Occipital lobe (tissue), 2 donors: ENCODE results near the gene PTCHD1. TPM values are rescaled to one million over a fixed set of nuclear protein-coding genes. Genes with fewer than 3 reads are reported as not detected.

ENCODE experiments used
- DNase-seq: peaks from one replicate; lab custom pipeline; 2025; lab: John Stamatoyannopoulos, UW
- total RNA-seq: library from RNA; depleted of rRNA; stranded (reverse); fragments of >200 nt; gene quantifications from one replicate; pipeline ENCODE4 v1.2.3, GENCODE V29; 2014

PTCHD1 gene
- total RNA-seq = 14.0 TPM

DNA sequence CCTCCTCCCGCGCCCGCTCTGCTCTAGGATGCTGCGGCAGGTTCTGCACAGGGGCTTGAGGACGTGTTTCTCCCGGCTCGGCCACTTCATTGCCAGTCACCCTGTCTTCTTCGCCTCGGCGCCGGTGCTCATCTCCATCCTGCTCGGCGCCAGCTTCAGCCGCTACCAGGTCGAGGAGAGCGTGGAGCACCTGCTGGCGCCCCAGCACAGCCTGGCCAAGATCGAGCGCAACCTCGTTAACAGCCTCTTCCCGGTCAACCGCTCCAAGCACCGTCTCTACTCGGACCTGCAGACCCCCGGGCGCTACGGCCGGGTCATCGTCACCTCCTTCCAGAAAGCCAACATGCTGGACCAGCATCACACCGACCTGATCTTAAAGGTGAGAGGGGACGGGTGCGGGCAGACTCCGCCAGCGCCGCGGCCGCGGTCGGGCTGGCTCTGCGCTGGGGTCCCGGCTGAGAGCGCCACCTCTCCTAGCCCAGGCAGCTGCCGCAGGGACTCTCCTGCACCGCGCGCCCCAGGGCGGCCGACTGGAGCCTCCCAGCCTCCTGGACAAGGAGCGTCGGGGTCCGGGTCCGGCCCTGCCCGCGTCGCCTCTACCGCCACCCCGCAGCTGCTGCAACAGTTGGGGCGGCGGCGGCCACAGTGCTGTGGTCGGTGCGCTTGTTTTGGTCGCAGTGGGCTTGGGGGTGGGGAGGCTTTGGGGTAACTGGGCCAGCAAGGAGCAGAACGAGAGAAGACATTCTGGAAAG, at the start of gene PTCHD1:
Gene PTCHD1, plus strand, starts transcription at position 2 of the 752 bp plus-strand sequence. Its CDS starts 27 bp downstream, at position 29.
- DNase-seq = no peak

DNA sequence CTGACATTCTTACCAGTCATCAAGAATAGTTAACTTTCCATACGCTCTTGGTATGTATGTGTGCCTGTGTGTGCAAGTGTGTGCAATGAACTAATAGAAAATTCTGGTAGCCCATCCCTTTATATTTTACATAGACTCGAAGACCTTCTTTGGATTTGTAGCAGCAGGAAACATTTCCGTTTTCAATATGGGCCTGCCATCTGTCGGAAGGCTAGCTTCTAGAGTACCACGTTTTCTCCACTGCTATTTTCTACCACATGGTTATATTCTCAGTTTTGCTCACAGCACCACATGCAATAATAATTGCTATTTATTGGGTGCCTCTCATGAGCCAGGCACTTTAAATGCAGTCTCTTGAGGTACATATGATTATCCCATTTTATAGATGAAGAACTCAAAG, 47.9 kb upstream of the PTCHD1 start:
- no peak for DNase-seq

DNA sequence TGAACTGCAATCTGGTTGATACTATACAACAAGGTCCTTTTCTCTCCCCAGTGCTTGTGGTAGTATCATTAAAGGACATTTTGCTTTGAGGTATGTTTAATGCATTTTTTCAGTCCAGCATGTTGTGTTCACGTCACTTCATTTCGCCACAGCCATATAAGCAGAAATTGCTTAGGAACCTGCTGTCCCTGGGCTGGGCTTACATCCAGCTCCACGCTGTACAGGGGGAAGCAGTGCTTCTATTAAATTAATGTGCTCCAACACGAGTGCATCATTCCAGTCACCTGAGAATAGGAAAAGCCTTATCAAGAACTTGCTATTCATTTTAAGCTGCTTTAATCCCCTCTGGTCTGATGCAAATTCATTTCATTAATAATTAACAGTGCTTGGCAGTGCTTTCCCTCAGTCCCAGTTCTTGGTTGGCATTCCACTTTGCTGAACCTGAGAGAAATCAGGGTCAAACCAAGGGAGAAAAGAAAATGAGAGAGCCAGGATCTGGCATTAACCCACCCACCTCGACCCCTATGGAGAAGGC, 47.4 kb upstream of the PTCHD1 start:
- DNase-seq = no peak

DNA sequence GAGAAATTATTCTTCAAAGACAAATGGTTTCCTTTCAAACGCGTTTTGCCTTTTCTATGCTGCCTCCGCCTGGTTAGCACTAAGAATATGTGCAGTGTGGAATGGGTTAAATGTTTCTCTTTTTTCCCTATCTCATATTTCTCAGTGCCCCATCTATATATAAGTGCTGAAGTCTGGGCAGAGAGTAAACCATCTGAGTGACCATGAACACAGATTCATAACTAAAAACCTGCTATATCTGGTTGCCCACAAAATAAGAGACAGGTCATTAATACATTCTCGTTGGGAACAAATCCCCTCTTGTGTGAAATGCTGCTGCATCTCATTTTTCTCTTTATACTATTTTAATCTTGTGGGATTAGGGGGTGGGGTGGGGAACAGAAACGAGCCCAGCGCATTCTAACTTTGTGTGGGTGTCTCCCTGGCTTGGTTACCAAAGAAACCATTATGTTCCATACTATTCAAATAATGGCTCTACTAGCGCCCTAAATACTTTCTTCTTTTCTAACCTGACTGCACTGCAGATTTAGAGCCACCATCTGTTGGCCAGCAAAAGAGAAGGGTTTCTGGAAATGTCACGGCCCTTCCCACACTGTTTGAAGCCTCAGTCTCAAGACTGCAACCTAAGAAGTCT, 42.2 kb upstream of the PTCHD1 start:
- no peak for DNase-seq

DNA sequence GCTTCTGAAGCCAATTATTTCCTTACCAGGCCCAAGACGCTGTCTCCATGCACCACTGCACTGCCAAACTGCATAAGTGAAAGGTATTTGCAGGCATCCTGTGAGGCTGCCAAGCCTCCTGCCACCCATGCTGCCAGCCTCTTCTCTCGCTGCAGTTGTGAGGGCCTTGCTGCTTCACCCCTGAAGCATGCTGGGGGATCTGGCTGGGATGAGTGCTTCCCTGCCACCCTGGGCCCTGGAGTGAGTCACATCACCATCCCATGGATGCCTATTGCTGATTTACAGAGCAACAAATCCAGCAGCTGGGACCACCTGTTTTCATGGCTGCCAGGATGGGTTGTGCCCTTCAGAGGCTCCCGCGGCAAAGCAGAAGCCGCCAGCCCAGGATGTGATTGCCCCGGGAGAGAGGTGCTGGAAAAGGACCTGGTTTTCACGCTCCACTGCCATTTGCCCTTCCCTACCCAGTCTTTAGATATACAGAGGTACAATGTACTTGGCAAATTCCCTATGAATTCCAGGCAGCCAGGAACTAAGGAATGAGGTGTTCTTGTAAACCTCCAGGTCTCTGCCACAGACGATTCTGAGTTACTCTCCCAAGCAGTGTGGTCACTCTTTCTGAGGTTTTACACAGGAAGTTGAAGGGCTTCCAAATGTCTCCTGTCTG, 41.5 kb upstream of the PTCHD1 start:
- DNase-seq = peak; percentile 14

DNA sequence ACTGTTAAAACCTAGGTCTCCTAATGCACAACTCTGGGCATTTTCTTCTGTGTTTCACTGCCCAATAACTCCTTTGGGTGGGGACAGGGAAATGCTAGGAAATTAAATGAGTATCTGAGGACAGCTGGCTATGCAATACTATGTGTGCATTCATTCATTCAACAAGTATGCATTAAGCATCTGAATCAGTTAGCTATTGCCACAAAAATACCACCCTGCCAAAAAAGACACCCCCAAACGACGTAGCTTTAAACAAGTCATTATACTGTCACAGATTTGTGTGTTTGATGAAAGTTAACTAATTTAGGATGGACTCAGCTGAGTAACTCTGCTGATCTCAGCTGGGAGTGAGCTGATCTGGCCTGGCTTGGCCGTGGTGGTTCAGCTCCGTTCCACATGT, 29.8 kb upstream of the PTCHD1 start:
- DNase-seq = no peak

DNA sequence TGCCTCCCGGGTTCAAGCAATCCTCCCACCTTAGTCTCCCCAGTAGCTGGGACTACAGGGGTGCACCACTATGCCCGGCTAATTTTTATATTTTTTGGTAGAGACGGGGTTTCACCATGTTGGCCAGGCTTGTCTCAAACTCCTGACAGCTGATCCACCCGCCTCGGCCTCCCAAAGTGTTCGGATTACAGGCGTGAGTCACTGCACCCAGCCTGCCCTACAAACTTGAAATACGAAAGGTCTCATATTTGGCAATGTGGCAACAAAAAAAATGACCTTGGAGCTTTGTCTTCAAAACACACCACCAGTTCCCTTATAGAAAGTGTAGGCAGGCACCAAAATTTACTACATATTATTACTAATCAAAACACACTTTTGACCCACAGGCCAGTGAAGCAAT, 22.9 kb upstream of the PTCHD1 start:
- DNase-seq = no peak

DNA sequence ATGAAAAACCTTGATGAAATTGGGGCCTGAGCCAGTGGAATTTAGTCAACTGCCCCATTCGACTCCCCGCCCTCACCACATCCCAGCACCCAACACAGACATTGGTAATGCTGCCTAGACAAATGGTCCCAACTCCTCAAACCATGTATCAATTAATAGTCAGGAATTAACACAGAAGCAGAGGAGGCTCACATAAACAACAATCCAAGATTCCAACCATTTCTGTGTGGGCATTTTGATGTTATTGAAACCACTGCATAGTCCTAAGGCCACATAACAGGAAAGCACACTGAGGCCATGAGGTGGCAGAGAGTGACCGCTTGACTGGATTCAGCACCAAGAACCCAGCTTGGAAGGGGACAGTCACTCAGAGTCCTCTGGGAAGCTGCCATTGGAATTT, 22.5 kb upstream of the PTCHD1 start:
- DNase-seq = no peak

DNA sequence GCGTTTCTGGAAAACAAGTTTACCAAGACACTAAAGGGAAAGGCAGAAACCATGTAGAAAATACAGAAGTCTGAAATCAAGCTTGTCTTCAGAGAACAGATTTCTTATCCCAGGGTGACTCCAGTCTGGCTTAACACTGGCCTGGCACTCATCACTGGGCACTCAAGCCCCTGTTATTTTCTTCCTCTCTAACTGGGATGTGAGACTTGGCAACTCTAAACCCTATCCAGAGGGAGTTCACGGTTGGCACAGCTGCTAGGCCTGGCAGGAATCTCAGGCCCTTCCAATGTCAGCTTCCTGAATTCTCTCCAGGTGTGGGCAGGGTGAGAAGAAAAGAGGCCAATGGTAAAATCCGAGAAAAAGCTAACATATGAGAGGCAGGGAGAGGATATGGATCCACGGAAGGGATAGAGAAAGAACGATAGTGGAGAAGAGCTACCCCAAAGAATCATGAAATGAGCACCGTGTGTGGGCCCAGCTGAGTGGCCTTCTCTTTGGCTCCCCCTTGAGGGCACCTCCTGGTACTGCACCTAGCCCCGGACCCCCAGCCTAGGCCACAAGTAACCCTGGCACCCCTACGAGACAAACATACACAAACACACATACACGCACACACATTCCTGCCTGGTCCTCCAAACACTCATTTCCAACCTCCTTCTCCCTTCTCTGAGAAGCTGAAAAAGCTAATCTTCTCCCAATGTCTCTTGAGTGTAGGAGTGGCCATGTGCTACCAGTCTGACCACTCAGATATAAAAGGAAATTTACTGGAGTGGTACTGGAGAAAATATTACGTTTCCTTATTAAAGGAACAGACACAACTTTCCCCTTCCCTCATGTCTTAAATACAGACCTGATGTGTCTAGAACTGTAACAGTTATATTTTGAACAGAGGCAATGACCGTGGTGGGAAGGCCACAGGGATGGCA, 16.6 kb upstream of the PTCHD1 start:
- DNase-seq = no peak

DNA sequence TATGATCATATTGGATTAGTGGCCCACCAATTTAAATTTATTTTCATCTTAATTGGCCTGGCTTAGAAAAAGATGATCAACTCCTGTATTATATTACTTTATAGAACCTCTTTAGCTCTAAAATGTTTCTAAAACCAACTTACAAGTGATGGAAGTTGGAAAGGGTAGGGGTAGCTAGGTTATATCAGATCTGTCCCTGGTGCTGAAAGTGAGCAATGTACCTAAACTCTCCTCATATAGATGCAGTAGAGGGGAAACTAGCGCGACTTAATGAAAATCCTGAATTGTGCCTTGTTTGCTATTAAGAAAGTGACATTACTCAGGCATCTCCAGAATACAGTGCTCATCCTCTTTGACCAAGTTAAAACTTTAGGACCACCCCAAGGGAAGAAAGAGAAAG, 7.5 kb upstream of the PTCHD1 start:
- no peak for DNase-seq

DNA sequence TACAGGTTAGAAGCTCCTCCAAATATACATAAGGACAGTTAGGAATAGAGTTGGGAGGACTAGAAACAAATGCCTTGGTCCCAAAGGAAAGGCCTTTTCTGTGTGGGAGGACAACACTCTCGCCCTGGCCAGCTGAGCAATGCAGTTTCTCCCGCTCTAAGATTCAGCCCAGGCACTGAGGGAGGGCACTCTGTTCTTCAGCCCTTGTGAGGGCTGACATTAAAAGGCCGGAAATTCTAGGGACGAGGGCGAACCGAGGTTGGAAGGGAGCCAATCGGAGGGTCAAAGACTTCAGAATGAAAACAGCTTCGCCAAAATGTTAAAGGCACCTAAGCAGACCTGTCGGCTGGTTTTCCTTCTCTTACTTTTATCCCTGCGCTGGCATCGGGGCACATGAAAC, 2.9 kb upstream of the PTCHD1 start:
- DNase-seq = peak; percentile 4

DNA sequence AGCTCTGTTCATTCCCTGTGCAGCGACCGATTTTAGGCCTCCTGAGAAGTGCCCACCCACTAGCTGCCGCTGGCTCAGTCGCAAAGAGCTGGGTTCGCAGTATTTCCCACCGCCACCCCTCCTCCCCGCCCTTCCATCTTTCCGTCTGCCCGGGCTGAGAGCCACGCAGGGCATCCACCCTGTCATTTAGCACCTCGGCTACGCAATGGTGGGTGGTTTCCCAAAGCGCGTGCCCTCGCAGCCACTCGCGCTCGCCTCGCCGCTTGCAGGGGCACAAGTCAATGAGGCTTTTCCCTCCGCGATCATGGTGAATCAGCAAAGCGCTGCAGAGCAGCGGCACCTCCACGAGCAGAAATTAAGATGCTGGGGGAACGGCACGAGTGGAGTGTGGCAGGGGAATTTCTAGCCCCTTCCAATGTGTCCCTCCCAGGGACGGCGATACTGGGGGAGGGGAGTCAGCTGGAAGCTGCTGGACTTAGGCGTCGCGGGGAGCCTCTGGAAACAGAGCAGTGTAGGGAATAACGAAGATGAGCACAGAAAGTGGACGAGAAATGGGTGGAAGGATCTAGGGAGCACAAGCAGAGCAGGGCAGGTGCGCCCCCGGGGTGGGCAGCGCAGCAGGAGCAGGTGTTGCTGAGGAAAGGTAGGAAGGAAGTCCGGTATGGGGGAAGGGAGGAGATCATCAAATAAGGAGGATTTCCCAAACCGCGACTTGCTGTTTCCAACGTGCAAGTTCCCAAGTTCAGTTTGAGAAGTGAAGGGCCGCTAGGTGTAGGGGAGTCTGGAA, 2.4 kb upstream of the PTCHD1 start:
- DNase-seq = no peak

DNA sequence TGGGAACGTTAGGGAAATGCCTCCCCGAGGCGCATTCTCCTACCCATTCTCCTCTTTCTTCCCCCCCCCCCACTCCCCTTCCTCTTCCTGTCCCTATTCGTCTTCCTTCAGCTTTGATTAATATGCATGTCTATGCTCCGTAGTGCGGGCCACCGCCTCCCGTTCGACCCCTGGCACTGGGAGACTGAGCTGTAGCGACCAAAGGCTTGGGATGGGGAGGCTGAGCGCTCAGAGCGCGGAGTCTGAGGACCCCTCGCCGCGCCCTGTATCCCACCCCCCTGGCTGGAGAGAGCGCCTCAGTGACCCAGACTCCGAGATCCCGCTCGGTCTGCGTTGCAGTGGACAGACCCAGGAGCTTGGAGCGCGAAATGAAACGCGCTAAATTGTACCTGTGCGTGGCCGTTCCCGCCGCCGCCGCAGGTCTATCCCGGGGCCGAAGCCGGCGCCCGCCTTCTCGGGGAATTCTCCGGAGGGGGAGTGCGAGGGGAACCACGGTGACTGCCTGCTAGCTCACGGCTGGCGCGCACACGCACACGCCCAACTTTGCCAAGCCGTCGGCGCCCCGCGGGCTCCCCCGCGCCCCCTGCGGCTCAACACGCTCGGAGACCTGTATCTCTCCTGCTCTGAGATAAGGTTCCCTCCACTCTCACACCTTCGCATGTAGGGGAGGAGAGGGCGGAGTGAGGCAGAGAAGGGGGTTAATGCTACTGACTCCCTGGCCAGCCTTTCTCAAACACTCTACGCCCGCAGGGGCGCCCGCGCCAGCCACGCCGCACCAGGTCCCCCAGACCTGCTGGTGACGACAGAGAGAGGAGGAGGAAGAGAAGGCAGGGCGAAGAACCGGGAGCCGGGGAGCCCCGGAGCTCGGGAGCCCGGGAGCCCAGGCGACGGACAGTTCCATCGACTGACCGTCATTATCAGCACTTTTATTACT, 1.5 kb upstream of the PTCHD1 start:
- DNase-seq = no peak

DNA sequence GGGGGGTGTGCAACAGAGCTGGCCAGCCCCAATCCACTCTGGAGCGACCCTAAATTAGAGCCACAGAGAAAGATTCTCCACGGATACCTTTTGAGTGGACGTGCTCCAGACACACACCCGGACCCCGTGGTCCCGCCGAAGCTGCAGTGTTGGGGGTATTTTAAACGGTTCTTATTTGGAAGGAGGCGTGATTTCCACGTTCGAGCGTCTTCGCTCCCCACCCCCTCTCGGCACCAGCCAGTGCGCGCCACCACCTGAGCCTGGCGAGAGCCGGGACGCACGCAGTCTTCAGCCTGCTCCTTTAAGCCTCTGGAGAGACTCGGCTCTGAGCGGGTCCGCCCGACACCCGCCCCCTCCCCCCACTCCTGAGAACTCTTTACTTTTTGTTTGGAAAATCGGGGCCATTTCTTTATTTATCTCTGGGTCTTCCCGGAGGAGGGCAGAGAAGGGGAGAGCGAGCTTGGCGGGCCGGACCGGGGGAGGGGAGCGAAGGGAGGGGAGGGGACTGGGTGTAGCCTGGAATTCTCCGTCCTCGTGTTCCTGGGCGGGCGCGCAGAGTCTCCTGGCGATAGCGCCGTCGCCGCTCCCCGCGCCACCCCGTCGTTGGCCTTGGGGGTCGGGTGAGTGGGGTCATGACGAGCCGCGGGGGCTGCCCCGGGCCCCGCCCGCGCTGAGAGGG, 668 bp upstream of the PTCHD1 start:
- DNase-seq = no peak

DNA sequence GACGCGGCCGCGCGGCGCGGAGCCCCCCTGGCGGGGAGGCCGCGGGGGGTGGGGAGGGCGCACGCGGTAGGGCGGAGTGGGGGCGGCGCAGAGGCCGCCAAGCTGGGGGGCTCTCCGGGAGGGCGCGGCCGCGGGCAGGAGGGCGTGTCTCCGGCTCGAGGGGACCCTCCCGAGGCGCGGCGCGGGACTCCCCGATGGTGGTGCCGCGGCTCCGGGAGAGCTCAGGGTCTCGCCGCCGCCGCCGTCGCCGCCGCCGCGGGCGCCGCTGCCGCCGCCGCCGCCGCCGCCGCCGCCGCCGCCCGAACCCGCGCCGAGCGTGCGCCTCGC, 165 bp upstream of the PTCHD1 start:
- no peak for DNase-seq

DNA sequence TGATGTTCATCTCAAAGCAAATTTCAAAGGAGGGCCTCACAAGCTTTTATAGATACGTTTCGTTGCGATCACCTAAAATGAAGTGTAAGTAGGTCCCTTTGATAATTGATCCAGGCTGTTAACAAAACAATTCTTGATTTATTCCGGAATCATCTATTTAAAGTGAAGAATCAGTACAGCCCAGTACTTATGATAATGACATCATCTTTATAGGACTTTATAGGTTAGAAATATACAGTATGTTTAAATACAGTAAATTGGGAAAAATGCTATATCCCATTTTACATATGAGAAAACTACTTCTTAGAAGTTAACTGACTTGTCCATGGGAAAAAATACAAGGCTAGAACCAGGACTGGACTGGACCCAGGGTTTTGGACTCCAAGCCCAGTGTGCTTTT, 3.7 kb downstream of the PTCHD1 start:
- DNase-seq = no peak

DNA sequence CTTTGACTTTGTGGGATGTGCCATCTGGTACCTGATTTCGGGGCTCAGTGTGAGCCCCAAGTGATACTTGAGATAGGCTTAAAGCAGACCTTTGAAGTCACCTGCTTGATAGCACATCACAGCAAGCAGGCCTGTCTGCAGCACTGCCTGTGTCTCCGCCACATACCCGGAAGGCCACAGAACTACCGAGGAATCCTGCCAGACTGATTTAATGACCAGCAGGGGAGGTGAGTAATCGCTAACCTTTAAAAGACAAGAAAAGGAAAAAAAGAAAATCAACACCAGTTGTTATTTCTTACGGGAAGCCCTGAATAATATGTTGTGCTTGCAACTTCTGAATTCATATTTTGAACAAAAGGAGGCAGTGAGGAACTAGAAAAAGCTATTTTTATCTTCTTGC, 6.8 kb downstream of the PTCHD1 start:
- DNase-seq = no peak

DNA sequence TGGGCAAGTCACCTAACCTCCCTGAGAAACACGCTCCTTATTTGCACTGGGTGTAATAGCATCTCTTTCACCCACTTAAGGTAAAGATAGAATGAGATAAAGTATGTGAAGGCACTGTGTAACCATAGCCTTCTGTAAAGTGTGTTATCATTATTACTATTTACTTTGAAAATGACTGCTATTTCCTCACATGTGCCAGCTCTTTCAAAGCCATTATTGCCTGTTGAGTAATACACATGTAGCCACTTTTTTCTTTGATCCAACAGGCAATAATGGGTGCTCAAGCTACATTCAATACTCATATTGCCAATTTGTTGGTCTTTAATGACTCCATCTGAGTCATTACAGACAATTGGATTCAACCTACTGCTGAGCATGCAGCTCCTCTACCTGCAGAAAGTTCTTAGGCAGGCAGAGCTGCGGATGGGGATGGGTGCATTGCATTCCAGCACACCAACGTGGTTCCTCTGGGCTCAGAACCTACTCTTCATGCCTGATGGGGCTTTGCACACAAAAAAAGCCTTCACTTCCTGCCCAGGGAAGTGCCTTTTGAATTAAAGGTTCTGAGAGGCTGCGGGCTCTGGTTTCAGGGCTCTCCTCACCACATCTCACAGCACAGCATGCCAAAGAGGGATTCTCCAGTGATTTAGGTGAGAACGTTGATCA, 9.7 kb downstream of the PTCHD1 start:
- DNase-seq = no peak

DNA sequence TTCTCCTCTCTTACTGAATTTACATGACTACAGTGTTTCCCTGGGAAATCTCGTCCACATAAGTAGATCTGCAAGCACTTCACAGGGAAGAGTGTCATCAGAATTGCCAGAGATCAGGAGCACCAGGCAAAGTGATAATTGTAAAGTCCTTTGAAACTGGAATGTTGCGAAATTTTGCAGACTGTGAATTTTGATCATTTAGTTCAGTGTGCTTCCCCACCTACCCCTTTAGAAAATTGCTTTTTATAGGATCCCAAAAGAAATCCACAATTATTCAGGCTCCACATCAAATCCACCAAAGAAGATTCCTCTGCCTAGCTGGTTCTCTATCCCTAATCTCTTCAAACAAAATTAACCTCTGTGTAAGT, 10.2 kb downstream of the PTCHD1 start:
- DNase-seq = no peak
